DND-41 (cell line): ENCODE results near the gene MROH2A.

Experiments
- CTCF ChIP-seq: IDR thresholded peaks from 2 replicates; pipeline ENCODE4 v1.5.1; 2012; ENCODE audit warnings: borderline replicate concordance, low read length, moderate library complexity, mild to moderate bottlenecking; ENCODE audit not compliant: poor library complexity, severe bottlenecking; ENCODE audit errors: extremely low read depth
- EZH2 ChIP-seq: IDR thresholded peaks from 3 replicates; pipeline ENCODE4 v1.6.1; 2012; ENCODE audit warnings: borderline replicate concordance, low read depth, mild to moderate bottlenecking, moderate library complexity, low read length, inconsistent platforms; ENCODE audit not compliant: severe bottlenecking

GRCh38 chr2:233867993-233868532 lies 89.9 kb downstream of the MROH2A start, which contains the start of gene MSL3B:
- TF ChIP-seq CTCF, result no peak
- TF ChIP-seq EZH2, result no peak
